ENCODE measurements around the gene HOXA6. TPM values are rescaled to one million over a fixed set of nuclear protein-coding genes. Genes with fewer than 3 reads are reported as not detected.
A peak's percentile ranks its signal among the peaks of the same experiment; 100 is the strongest.

Gene HOXA6
- total RNA-seq, 6 experiments from 2014 or later, result not detected

DNA sequence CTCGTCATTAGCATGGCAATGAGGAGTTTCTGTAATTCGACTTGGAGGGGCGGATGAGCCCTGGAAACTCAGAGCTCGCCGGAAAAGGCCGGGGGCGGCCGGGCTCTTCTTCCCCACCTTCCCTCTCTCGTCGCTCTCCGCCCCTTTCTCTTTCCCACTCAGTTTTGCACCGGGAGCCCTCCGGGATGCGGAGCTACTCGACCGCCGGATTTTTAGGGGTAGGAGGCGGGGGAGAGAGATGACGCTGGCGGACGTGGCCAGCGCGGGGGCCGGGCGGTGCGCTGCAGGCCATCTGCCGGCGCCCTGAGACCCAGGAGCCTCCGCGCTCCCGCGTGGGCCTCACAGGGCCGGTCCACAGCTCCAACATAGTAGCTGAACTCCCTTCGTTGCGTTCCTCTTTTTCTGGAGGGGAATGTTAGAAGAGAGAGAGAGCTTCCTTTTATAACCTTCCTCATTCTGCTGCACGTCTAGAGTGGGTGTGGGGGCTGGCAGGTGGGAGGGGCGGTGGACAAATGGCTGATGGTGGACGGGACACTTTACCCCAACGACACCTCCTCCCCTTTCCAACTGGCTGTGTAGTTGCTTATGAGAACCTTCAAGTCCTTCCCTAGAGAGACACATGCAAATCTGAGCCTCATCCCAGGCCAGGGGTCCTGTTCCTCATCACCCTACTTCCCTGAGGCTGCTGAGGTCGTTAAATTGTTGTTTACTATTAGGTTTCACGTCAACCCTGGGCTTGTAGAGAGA lies 50.6 kb downstream of the HOXA6 start:
- WGBS (ENCODE audit: insufficient coverage, low coverage, low lambda C conversion rate, missing lambda C conversion rate), result 7% methylated on average over 22 of the region's 41 CpGs
- H3K4me3 ChIP-seq, result peak overlapping the region; percentile 51 to 58 (median 52)
- DNase-seq, result peak in 1 of 3 donors; percentile 41
- H3K36me3 ChIP-seq, result no peaks in the 10 kb centered on the region
- peaks cover 0 to 22% of the 10 kb centered on the region in 2 donors for H3K27me3 ChIP-seq
- TF ChIP-seq, protein P1, sequence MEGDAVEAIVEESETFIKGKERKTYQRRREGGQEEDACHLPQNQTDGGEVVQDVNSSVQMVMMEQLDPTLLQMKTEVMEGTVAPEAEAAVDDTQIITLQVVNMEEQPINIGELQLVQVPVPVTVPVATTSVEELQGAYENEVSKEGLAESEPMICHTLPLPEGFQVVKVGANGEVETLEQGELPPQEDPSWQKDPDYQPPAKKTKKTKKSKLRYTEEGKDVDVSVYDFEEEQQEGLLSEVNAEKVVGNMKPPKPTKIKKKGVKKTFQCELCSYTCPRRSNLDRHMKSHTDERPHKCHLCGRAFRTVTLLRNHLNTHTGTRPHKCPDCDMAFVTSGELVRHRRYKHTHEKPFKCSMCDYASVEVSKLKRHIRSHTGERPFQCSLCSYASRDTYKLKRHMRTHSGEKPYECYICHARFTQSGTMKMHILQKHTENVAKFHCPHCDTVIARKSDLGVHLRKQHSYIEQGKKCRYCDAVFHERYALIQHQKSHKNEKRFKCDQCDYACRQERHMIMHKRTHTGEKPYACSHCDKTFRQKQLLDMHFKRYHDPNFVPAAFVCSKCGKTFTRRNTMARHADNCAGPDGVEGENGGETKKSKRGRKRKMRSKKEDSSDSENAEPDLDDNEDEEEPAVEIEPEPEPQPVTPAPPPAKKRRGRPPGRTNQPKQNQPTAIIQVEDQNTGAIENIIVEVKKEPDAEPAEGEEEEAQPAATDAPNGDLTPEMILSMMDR (IDR thresholded peaks at IDR 0.05), result no peak
- TF ChIP-seq POLR2A (IDR thresholded peaks at IDR 0.05), result peak; percentile 11
- peak; percentile 40 to 65 (median 46) for ATAC-seq
- H3K9me3 ChIP-seq, result no peaks in the 10 kb centered on the region
- peak overlapping the region; percentile 79 to 94 (median 80) for H3K27ac ChIP-seq
- intact Hi-C loops (cut with DNase I), result loop anchor here in 1 of 2 donors (10.0 kb wide), 1 partner anchor 68 kb away; the partner anchor contains the start of gene HOXA9
- no peaks in the 10 kb centered on the region for H3K4me1 ChIP-seq

GRCh38 chr7:27095897-27096767 lies 51.4 kb downstream of the HOXA6 start, which contains the start of gene HOXA1:
TSS of gene HOXA1 (minus strand) at chr7:27096000. CDS start at chr7:27095912, 88 bp downstream.
- H3K27me3 ChIP-seq, result peaks cover 0 to 23% of the 10 kb centered on the region in 2 donors
- peak within 1 kb of the TSS; percentile 51 to 58 (median 52) for H3K4me3 ChIP-seq
- peak; percentile 77 to 79 (median 79) for DNase-seq
- no peaks in the 10 kb centered on the region for H3K9me3 ChIP-seq
- ATAC-seq, result peak; percentile 69 to 77 (median 74)
- peak within 1 kb of the TSS; percentile 79 to 94 (median 80) for H3K27ac ChIP-seq
- H3K4me1 ChIP-seq, result no peaks in the 10 kb centered on the region
- 1% methylated on average over 24 of the region's 68 CpGs for WGBS (ENCODE audit: insufficient coverage, low coverage, low lambda C conversion rate, missing lambda C conversion rate)
- intact Hi-C loops (cut with DNase I), result loop anchor here in 1 of 2 donors (10.0 kb wide), 1 partner anchor 69 kb away; the partner anchor contains the start of gene HOXA9
- no peaks in the 10 kb centered on the region for H3K36me3 ChIP-seq
- TF ChIP-seq POLR2A (IDR thresholded peaks at IDR 0.05), result peak; percentile 65
- TF ChIP-seq, protein P1 (IDR thresholded peaks at IDR 0.05), result no peak

MicroRNAs within 50 kb of the gene (microRNA counts, 767-probe panel; counts per million panel counts)
- 237 counts per million for microRNA hsa-miR-196b-5p

Small RNAs within 50 kb of the gene (microRNA-seq; reads per million reads assigned to microRNA genes)
- gene MIR196B, result 27.2 to 49.6 reads per million in 2 donors

Small RNAs within 50 kb of the gene (small RNA-seq; reads per million reads assigned to genes)
- gene AC004080.5, result 0 reads per million in 2 experiments
- 0 reads per million in 2 experiments for gene RF01977
- 0 reads per million in 2 experiments for gene RF02140
- 0 reads per million in 2 experiments for gene RF02141

Other genes starting within 250 kb of the HOXA6 start
- gene HOXA1, start 51.8 kb downstream of the HOXA6 start, total RNA-seq, result under 1 TPM in 5 of 6 experiments, not detected in 1; 0.09 to 0.31 (median 0.17) TPM
- under 1 TPM in 3 of 6 experiments, not detected in 3; 0.16 to 0.19 (median 0.17) TPM for gene HOXA2, start 45.1 kb downstream of the HOXA6 start, total RNA-seq
- 1 to 10 TPM in 1 of 6 experiments, under 1 TPM in 4, not detected in 1; 0.55 to 1.6 (median 0.75) TPM for gene HOXA4, start 17.0 kb downstream of the HOXA6 start, total RNA-seq
- gene HOXA5, start 4.1 kb downstream of the HOXA6 start, total RNA-seq, result 1 to 10 TPM in 2 of 6 experiments, under 1 TPM in 4; 0.18 to 1.5 (median 0.65) TPM
- gene HOXA3, start 4.8 kb upstream of the HOXA6 start, total RNA-seq, result under 1 TPM in 4 of 6 experiments, not detected in 2; 0.17 to 0.26 (median 0.25) TPM
- gene HOXA7, start 8.9 kb upstream of the HOXA6 start, total RNA-seq, result not detected
- gene HOXA9, start 17.8 kb upstream of the HOXA6 start, total RNA-seq, result under 1 TPM in 1 of 6 experiments, not detected in 5; 0.09 TPM
- not detected for gene HOXA10, start 26.5 kb upstream of the HOXA6 start, total RNA-seq
- gene HOXA11, start 37.5 kb upstream of the HOXA6 start, total RNA-seq, result not detected
- not detected for gene HOXA13, start 52.3 kb upstream of the HOXA6 start, total RNA-seq
- not detected for gene EVX1, start 95.0 kb upstream of the HOXA6 start, total RNA-seq